Measurements from ENCODE around the gene VWA2. TPM values are rescaled to one million over a fixed set of nuclear protein-coding genes. Genes with fewer than 3 reads are reported as not detected.

The VWA2 gene
- polyA plus RNA-seq, 1 donor from 2014 or later: not detected

- H3K9me3 ChIP-seq (ENCODE audit: low read length): no peaks in the 10 kb centered on the region
- H2AFZ ChIP-seq (ENCODE audit: low read depth, low read length): no peak overlapping the region
- H3K9ac ChIP-seq (ENCODE audit: low read length): no peak overlapping the region
- H3K4me3 ChIP-seq (ENCODE audit: low read length): no peak overlapping the region
- H3K9me2 ChIP-seq (ENCODE audit: insufficient read depth, low read length): no peaks in the 10 kb centered on the region
- H3F3A ChIP-seq (ENCODE audit: insufficient read depth, low read length, poor library complexity, severe bottlenecking): no peaks in the 10 kb centered on the region
- no peaks in the 10 kb centered on the region for H3K79me2 ChIP-seq (replicated peaks; ENCODE audit: insufficient read depth, low read length)
- H3K36me3 ChIP-seq (ENCODE audit: insufficient read depth, low read length): no peaks in the 10 kb centered on the region
- no peak overlapping the region for H3K4me2 ChIP-seq (ENCODE audit: low read length)
- H3K27ac ChIP-seq (ENCODE audit: low read length): no peak overlapping the region
- no peaks in the 10 kb centered on the region for H3K27me3 ChIP-seq (ENCODE audit: insufficient read depth, low read depth, low read length)
- TF ChIP-seq RAD21 (conservative IDR thresholded peaks at IDR 0.05) (no peak), EP300 (conservative IDR thresholded peaks at IDR 0.05; ENCODE audit: poor library complexity, severe bottlenecking) (no peak), POLR2AphosphoS5 (IDR thresholded peaks at IDR 0.05) (no peak), MXI1 (conservative IDR thresholded peaks at IDR 0.05; ENCODE audit: poor library complexity, severe bottlenecking) (no peak), SMC3 (conservative IDR thresholded peaks at IDR 0.05; ENCODE audit: poor library complexity) (no peak), EZH2 (IDR thresholded peaks at IDR 0.05; ENCODE audit: borderline replicate concordance, insufficient read depth, low read length, poor library complexity, severe bottlenecking) (no peak), TAF1 (IDR thresholded peaks at IDR 0.05; ENCODE audit: low read depth) (no peak), REST (IDR thresholded peaks at IDR 0.05; ENCODE audit: borderline replicate concordance) (no peak), CTCF (IDR thresholded peaks at IDR 0.05; ENCODE audit: poor library complexity, severe bottlenecking) (no peak)
- no peaks in the 10 kb centered on the region for H4K20me1 ChIP-seq (ENCODE audit: insufficient read depth)
Measured at GRCh38 chr10:114284346-114285071, 45.5 kb downstream of the VWA2 start.

- Histone ChIP-seq H3K9me3 (ENCODE audit: low read length) (no peaks in the 10 kb centered on the region), H2AFZ (ENCODE audit: low read depth, low read length) (no peak overlapping the region), H3F3A (ENCODE audit: insufficient read depth, low read length, poor library complexity, severe bottlenecking) (no peaks in the 10 kb centered on the region), H3K27ac (ENCODE audit: low read length) (no peak overlapping the region), H4K20me1 (ENCODE audit: insufficient read depth) (no peaks in the 10 kb centered on the region), H3K4me2 (ENCODE audit: low read length) (no peak overlapping the region), H3K4me3 (ENCODE audit: low read length) (no peak overlapping the region), H3K9me2 (ENCODE audit: insufficient read depth, low read length) (no peaks in the 10 kb centered on the region), H3K36me3 (ENCODE audit: insufficient read depth, low read length) (no peaks in the 10 kb centered on the region), H3K79me2 (replicated peaks; ENCODE audit: insufficient read depth, low read length) (no peaks in the 10 kb centered on the region), H3K9ac (ENCODE audit: low read length) (no peak overlapping the region), H3K27me3 (ENCODE audit: insufficient read depth, low read depth, low read length) (no peaks in the 10 kb centered on the region)
- TF ChIP-seq RAD21 (conservative IDR thresholded peaks at IDR 0.05): no peak
- TF ChIP-seq MXI1 (conservative IDR thresholded peaks at IDR 0.05; ENCODE audit: poor library complexity, severe bottlenecking): no peak
- no peak for TF ChIP-seq TAF1 (IDR thresholded peaks at IDR 0.05; ENCODE audit: low read depth)
- TF ChIP-seq REST (IDR thresholded peaks at IDR 0.05; ENCODE audit: borderline replicate concordance): no peak
Measured at GRCh38 chr10:114285961-114286441, 46.9 kb downstream of the VWA2 start.

Measured in neural cell (in vitro differentiated cells).